ENCODE data around the gene FRMD6. TPM values are rescaled to one million over a fixed set of nuclear protein-coding genes. Genes with fewer than 3 reads are reported as not detected.

The FRMD6 gene
- total and polyA plus RNA-seq, 10 of the 15 experiments (the other 5 are each of a cell fraction or from before 2014, with no cell fraction given), result 0.86 to 7.8 (median 3.3) TPM

- ChIA-PET CTCF (no interaction called here), SMC1A (ENCODE audit: uncharacterized antibody, unreplicated experiment) (interaction anchor here (0.6 kb wide), 1 partner anchor 16 kb away, joined by 3 read pairs; no protein-coding TSS in a partner anchor), RAD21 (ENCODE audit: unreplicated experiment) (no interaction called here), POLR2A (no interaction called here)
- intact Hi-C loops (cut with micrococcal nuclease; ENCODE audit: unreplicated experiment), result no loop called here
- Histone ChIP-seq H4K20me1 (ENCODE audit: control insufficient read depth, insufficient read depth) (no peaks in the 10 kb centered on the region), H3K27me3 (replicated peaks in 1 of 2; ENCODE audit: control insufficient read depth in 2 of 2, insufficient read depth in 2 of 2, low read length in 1 of 2) (peaks cover 0 to 2% of the 10 kb centered on the region in 2 experiments; a peak in 1 of 4 replicates), H3K4me2 (ENCODE audit: control insufficient read depth, insufficient read depth) (no peak overlapping the region), H3K36me3 (ENCODE audit: control insufficient read depth in 2 of 2, insufficient read depth in 2 of 2, low read length in 1 of 2) (no peaks in the 10 kb centered on the region), H2AFZ (ENCODE audit: control insufficient read depth, low read depth, low read length) (no peak overlapping the region), H3K4me3 (no peak overlapping the region), H3K79me2 (ENCODE audit: control insufficient read depth, insufficient read depth, low read length) (no peaks in the 10 kb centered on the region), H3K9me3 (replicated peaks; ENCODE audit: control insufficient read depth, insufficient read depth, low read length) (no peaks in the 10 kb centered on the region), H3K4me1 (ENCODE audit: control insufficient read depth, insufficient read depth, low read length) (no peaks in the 10 kb centered on the region), H3K27ac (ENCODE audit: control insufficient read depth, insufficient read depth) (no peak overlapping the region), H3K9ac (ENCODE audit: control insufficient read depth, insufficient read depth, low read length) (no peak overlapping the region)
- no peak for DNase-seq (ENCODE audit: low read depth, low spot score)
- in situ Hi-C loops (cut with MboI), result no loop called here
- no peak for ATAC-seq
- no TSS peak for BruUV-seq (replicated peaks)
- FAIRE-seq, result no peak
- no peak for TF ChIP-seq ZBED1 (IDR thresholded peaks at IDR 0.05; ENCODE audit: borderline replicate concordance)
Measured at GRCh38 chr14:51684760-51685159, 33.0 kb downstream of the FRMD6 start.

GRCh38 chr14:51691176-51691575 lies 39.5 kb downstream of the FRMD6 start:
- H3K9ac ChIP-seq (ENCODE audit: control insufficient read depth, insufficient read depth, low read length), result no peak overlapping the region
- no TSS peak for BruUV-seq (replicated peaks)
- TF ChIP-seq PML (IDR thresholded peaks at IDR 0.05; ENCODE audit: low read length), result no peak
- TF ChIP-seq POLR2A (IDR thresholded peaks at IDR 0.05; ENCODE audit: low read depth, low read length), result no peak
- TF ChIP-seq CBX5 (IDR thresholded peaks at IDR 0.05; ENCODE audit: low read depth), result no peak

More at GRCh38 chr14:51691176-51691575, 39.5 kb downstream of the FRMD6 start:
- H4K20me1 ChIP-seq (ENCODE audit: control insufficient read depth, insufficient read depth), result no peaks in the 10 kb centered on the region
- ATAC-seq (no peak), FAIRE-seq (no peak), DNase-seq (ENCODE audit: low read depth, low spot score) (no peak)
- H3K27me3 ChIP-seq (replicated peaks in 1 of 2; ENCODE audit: control insufficient read depth in 2 of 2, insufficient read depth in 2 of 2, low read length in 1 of 2), result no peaks in the 10 kb centered on the region
- no peak overlapping the region for H3K4me3 ChIP-seq
- H3K4me2 ChIP-seq (ENCODE audit: control insufficient read depth, insufficient read depth), result no peak overlapping the region
- CTCF ChIA-PET, result interaction anchor here (1.7 kb wide), 1 partner anchor 9 kb away, joined by 7 read pairs; no protein-coding TSS in a partner anchor
- RAD21 ChIA-PET (ENCODE audit: unreplicated experiment), result no interaction called here
- no peak overlapping the region for H3K27ac ChIP-seq (ENCODE audit: control insufficient read depth, insufficient read depth)
- no peaks in the 10 kb centered on the region for H3K9me3 ChIP-seq (replicated peaks; ENCODE audit: control insufficient read depth, insufficient read depth, low read length)
- SMC1A ChIA-PET (ENCODE audit: uncharacterized antibody, unreplicated experiment), result no interaction called here
- in situ Hi-C loops (cut with MboI) (no loop called here), intact Hi-C loops (cut with micrococcal nuclease; ENCODE audit: unreplicated experiment) (no loop called here)
- 93% methylated on average over 1 of the region's 1 CpG for WGBS (ENCODE audit: insufficient coverage, insufficient replicate concordance, low lambda C conversion rate, missing lambda C conversion rate)
- H3K36me3 ChIP-seq (ENCODE audit: control insufficient read depth in 2 of 2, insufficient read depth in 2 of 2, low read length in 1 of 2), result no peaks in the 10 kb centered on the region
- H3K79me2 ChIP-seq (ENCODE audit: control insufficient read depth, insufficient read depth, low read length), result no peaks in the 10 kb centered on the region
- POLR2A ChIA-PET, result no interaction called here
- no peaks in the 10 kb centered on the region for H3K4me1 ChIP-seq (ENCODE audit: control insufficient read depth, insufficient read depth, low read length)
- no peak overlapping the region for H2AFZ ChIP-seq (ENCODE audit: control insufficient read depth, low read depth, low read length)
